HepG2 (cell line): ENCODE measurements around the gene P3H4. TPM values are rescaled to one million over a fixed set of nuclear protein-coding genes. Genes with fewer than 3 reads are reported as not detected.
A peak's percentile ranks its signal among the peaks of the same experiment; 100 is the strongest.

Source experiments
- HDAC1 ChIP-seq: sonication (generic); formaldehyde crosslinking; IDR thresholded peaks from 2 replicates; pipeline ENCODE4 v1.5.1; 2020; ENCODE audit warnings: mild to moderate bottlenecking, missing genetic modification reagents
- HNRNPLL ChIP-seq: fragments of 200-400 bp; formaldehyde crosslinking; IDR thresholded peaks from 2 replicates; pipeline ENCODE4 v1.6.1; 2017; ENCODE audit warnings: mild to moderate bottlenecking, low read depth, low read length; ENCODE audit not compliant: poor library complexity, severe bottlenecking
- KDM4B ChIP-seq: sonication (generic); formaldehyde crosslinking; IDR thresholded peaks from 2 replicates; pipeline ENCODE4 v1.4.0; 2020; ENCODE audit warnings: missing genetic modification reagents
- MTA3 ChIP-seq: sonication (generic); formaldehyde crosslinking; IDR thresholded peaks from 2 replicates; pipeline ENCODE4 v1.4.0; 2020; ENCODE audit warnings: missing genetic modification reagents
- NFYB ChIP-seq: sonication (generic); formaldehyde crosslinking; IDR thresholded peaks from 2 replicates; pipeline ENCODE4 v1.4.0; 2020; ENCODE audit warnings: missing genetic modification reagents
- PAX8 ChIP-seq: sonication (generic); formaldehyde crosslinking; IDR thresholded peaks from 2 replicates; pipeline ENCODE4 v1.8.0; 2022; ENCODE audit warnings: mild to moderate bottlenecking, missing genetic modification reagents, borderline replicate concordance
- SMAD3 ChIP-seq: sonication (generic); formaldehyde crosslinking; IDR thresholded peaks from 2 replicates; pipeline ENCODE4 v1.4.0; 2020; ENCODE audit warnings: missing genetic modification reagents
- SNAPC2 ChIP-seq: sonication (generic); formaldehyde crosslinking; IDR thresholded peaks from 2 replicates; pipeline ENCODE4 v1.8.1; 2022; ENCODE audit warnings: mild to moderate bottlenecking, missing genetic modification reagents
- SNRNP70 ChIP-seq: fragments of 200-400 bp; formaldehyde crosslinking; IDR thresholded peaks from 2 replicates; pipeline ENCODE4 v1.6.1; 2017; ENCODE audit warnings: mild to moderate bottlenecking, low read depth, low read length, moderate library complexity
- SP2 ChIP-seq: sonication (generic); formaldehyde crosslinking; IDR thresholded peaks from 2 replicates; pipeline ENCODE4 v1.5.1; 2020; ENCODE audit warnings: mild to moderate bottlenecking, missing genetic modification reagents
- SRSF9 ChIP-seq: fragments of 200-400 bp; formaldehyde crosslinking; IDR thresholded peaks from 2 replicates; pipeline ENCODE4 v1.6.1; 2018; ENCODE audit warnings: borderline replicate concordance, mild to moderate bottlenecking, low read depth, low read length; ENCODE audit not compliant: insufficient read depth, poor library complexity, severe bottlenecking
- YEATS2 ChIP-seq: sonication (generic); formaldehyde crosslinking; IDR thresholded peaks from 2 replicates; pipeline ENCODE4 v1.4.0; 2020; ENCODE audit warnings: missing genetic modification reagents, borderline replicate concordance
- ZBTB14 ChIP-seq: sonication (generic); formaldehyde crosslinking; IDR thresholded peaks from 2 replicates; pipeline ENCODE4 v1.4.0; 2020; ENCODE audit warnings: missing genetic modification reagents
- ZBTB34 ChIP-seq: sonication (generic); formaldehyde crosslinking; IDR thresholded peaks from 2 replicates; pipeline ENCODE4 v1.8.0; 2022; ENCODE audit warnings: mild to moderate bottlenecking, missing genetic modification reagents
- ZBTB37 ChIP-seq: sonication (generic); formaldehyde crosslinking; IDR thresholded peaks from 2 replicates; pipeline ENCODE4 v1.4.0; 2020; ENCODE audit warnings: mild to moderate bottlenecking, missing genetic modification reagents
- ZNF276 ChIP-seq: sonication (generic); formaldehyde crosslinking; IDR thresholded peaks from 2 replicates; pipeline ENCODE4 v1.4.0; 2020; ENCODE audit warnings: mild to moderate bottlenecking, low read depth, missing genetic modification reagents
- ZNF34 ChIP-seq: sonication (generic); formaldehyde crosslinking; IDR thresholded peaks from 2 replicates; pipeline ENCODE4 v1.4.0; 2020; ENCODE audit warnings: mild to moderate bottlenecking, missing genetic modification reagents, borderline replicate concordance
- ZNF7 ChIP-seq: IDR thresholded peaks from 2 replicates; pipeline ENCODE4 v1.6.1; 2016; ENCODE audit warnings: missing biosample characterization, missing genetic modification reagents
- ZNF713 ChIP-seq: sonication (generic); formaldehyde crosslinking; IDR thresholded peaks from 2 replicates; pipeline ENCODE4 v1.4.0; 2020; ENCODE audit warnings: mild to moderate bottlenecking, missing genetic modification reagents
- ZNF75D ChIP-seq: sonication (generic); formaldehyde crosslinking; IDR thresholded peaks from 2 replicates; pipeline ENCODE4 v1.8.1; 2023; ENCODE audit warnings: missing genetic modification reagents, mild to moderate bottlenecking, borderline replicate concordance
- ZNF776 ChIP-seq: sonication (generic); formaldehyde crosslinking; IDR thresholded peaks from 2 replicates; pipeline ENCODE4 v1.4.0; 2020; ENCODE audit warnings: mild to moderate bottlenecking, missing genetic modification reagents
- ZNF850 ChIP-seq: sonication (generic); formaldehyde crosslinking; conservative IDR thresholded peaks from 2 replicates; pipeline ENCODE4 v1.9.0; 2021; ENCODE audit warnings: mild to moderate bottlenecking, missing genetic modification reagents
- polyA plus RNA-seq, 8 experiments: library from polyadenylated mRNA; depleted of rRNA in 3 of 8; stranded (reverse) in 7 of 8; unstranded in 1 of 8; fragments of >200 nt; fragmentation: Illumina TruSeq in 4 of 8; extraction: Trizol in 4 of 8; gene quantifications; 2 replicates each; pipeline versions ENCODE4 v1.2.1 to v1.2.3, GENCODE V29; 2011 to 2016; ENCODE audit warnings: low read depth in 4 of 8, missing spikeins in 1 of 8, mixed read lengths in 1 of 8; ENCODE audit not compliant: insufficient read depth in 1 of 8
- total RNA-seq, 5 experiments: library from RNA; depleted of rRNA; stranded (reverse); fragments of >200 nt; fragmentation: Illumina TruSeq; extraction: Trizol; gene quantifications; 2 replicates each; pipeline ENCODE4 v1.2.3, GENCODE V29; 2016; ENCODE audit warnings: low read depth in 1 of 5
- TF ChIP-seq, protein P1 (sequence below): sonication (generic); formaldehyde crosslinking; IDR thresholded peaks from 2 replicates; pipeline ENCODE4 v1.8.0; 2023; ENCODE audit warnings: mild to moderate bottlenecking, missing genetic modification reagents

The P3H4 gene
- total and polyA plus RNA-seq, 2 of the 13 experiments (the other 11 are each of a cell fraction or from before 2014, with no cell fraction given), result 37.1 to 50.6 TPM

GRCh38 chr17:41777574-41778188 is 34.1 kb downstream of the P3H4 start (continued):
- TF ChIP-seq NFYB (CRISPR knock-in tag) (no peak), ZNF34 (CRISPR knock-in tag) (no peak), YEATS2 (peak; percentile 42; the same call in 1 of the 2 replicates), ZNF850 (CRISPR knock-in tag) (no peak), SP2 (CRISPR knock-in tag) (no peak), ZNF776 (CRISPR knock-in tag) (no peak), SRSF9 (no peak), ZBTB14 (CRISPR knock-in tag) (no peak), ZNF7 (CRISPR knock-in tag) (no peak), ZNF713 (CRISPR knock-in tag) (no peak), KDM4B (no peak; the same call in 1 of the 2 replicates), SMAD3 (CRISPR knock-in tag) (peak; percentile 35; the same call in 1 of the 2 replicates), MTA3 (0 out of 2 replicates have a peak, but pooled peaks have one; percentile 18), SNRNP70 (no peak), ZNF75D (CRISPR knock-in tag) (no peak), ZNF276 (CRISPR knock-in tag) (no peak), SNAPC2 (CRISPR knock-in tag) (no peak), ZBTB34 (no peak), ZBTB37 (CRISPR knock-in tag) (peak; percentile 75; the same call in 1 of the 2 replicates), PAX8 (CRISPR knock-in tag) (no peak), HNRNPLL (no peak), HDAC1 (CRISPR knock-in tag) (peak; percentile 80; the same call in 1 of the 2 replicates)
- TF ChIP-seq, protein P1, sequence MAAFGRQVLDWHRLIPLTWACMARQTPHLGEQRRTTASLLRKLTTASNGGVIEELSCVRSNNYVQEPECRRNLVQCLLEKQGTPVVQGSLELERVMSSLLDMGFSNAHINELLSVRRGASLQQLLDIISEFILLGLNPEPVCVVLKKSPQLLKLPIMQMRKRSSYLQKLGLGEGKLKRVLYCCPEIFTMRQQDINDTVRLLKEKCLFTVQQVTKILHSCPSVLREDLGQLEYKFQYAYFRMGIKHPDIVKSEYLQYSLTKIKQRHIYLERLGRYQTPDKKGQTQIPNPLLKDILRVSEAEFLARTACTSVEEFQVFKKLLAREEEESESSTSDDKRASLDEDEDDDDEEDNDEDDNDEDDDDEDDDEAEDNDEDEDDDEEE, result peak; percentile 65; the same call in 1 of the 2 replicates
